Activated T-cell treated with anti-CD3 and anti-CD28 coated beads for 48 hours (primary cell): ENCODE results near the gene HIGD2B.
"Not testable (repeated sequence)": the region's sequence is repeated elsewhere in the genome, so short reads cannot be mapped to it uniquely, and the experiment has no call there.

Experiments
- DNase-seq: peaks from one replicate; pipeline ENCODE4 v3.0.0-alpha.2; 2020; ENCODE audit warnings: low read depth

HIGD2B gene

DNA sequence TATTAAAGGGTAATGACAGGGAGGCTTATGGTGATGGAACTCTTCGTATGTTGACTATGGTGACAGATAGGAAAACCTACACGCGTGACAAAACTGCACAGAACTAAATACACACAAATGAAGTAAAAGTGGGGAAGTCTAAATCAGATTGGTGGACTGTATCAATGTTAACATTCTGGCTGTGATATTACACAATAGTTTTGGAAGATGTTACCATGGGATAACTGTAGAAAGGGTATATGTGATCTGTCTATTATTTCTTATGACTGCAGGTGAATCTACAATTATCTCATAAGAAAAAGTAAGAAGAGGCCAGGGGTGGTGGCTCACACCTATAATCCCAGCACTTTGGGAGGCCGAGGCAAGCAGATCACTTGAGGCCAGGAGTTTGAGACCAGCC lies 9.1 kb downstream of the HIGD2B start:
- no peak for DNase-seq

GRCh38 chr15:72671525-72671924 lies 14.5 kb downstream of the HIGD2B start:
- DNase-seq = no peak

GRCh38 chr15:72670656-72671352 lies 15.2 kb downstream of the HIGD2B start:
- peak; percentile 65 for DNase-seq

DNA sequence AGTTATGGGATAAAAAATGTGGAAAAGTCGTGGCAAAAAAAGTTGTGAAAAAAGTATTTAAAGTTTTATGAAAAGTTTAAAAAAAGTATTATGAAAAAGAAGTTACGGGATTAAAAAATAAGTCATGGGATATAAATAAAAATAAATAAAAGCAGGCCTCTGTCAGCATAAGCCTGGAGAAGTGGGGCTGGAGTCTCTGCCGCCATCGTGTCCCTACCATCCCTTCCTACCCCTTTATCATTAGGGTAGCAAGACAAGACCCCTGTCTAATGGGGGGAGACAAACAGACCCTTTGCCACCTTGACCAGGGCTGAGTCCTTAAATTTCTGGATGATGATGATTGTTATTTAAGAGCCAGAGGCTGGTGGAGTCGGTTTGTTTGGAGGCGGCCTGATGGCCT lies 16.2 kb downstream of the HIGD2B start:
- not testable (repeated sequence) for DNase-seq

- DNase-seq = not testable (repeated sequence)
Measured at GRCh38 chr15:72665706-72666105, 20.3 kb downstream of the HIGD2B start.

- not testable (repeated sequence) for DNase-seq
Measured at GRCh38 chr15:72663931-72664330, 22.1 kb downstream of the HIGD2B start.

GRCh38 chr15:72661081-72661480 lies 24.9 kb downstream of the HIGD2B start:
- DNase-seq = not testable (repeated sequence)

DNA sequence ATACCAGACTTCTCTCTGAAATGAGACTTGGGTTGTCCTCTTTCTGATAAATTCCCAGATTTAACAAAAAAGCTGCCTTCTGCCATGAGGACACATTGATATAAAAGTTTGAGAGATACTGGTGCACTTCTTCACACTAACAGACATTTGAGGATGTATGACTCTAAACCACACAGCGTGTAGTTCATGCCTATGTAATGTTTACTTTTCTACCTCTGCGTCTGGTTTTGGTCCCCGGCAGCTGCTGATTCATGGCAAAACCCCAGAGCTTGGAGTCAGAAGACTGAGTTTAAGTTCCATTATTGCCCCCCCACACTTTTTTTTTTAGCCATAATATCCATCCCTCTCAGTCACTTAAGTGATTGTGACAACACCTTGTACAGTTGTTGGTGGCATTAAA lies 30.0 kb downstream of the HIGD2B start:
- DNase-seq = not testable (repeated sequence)

DNA sequence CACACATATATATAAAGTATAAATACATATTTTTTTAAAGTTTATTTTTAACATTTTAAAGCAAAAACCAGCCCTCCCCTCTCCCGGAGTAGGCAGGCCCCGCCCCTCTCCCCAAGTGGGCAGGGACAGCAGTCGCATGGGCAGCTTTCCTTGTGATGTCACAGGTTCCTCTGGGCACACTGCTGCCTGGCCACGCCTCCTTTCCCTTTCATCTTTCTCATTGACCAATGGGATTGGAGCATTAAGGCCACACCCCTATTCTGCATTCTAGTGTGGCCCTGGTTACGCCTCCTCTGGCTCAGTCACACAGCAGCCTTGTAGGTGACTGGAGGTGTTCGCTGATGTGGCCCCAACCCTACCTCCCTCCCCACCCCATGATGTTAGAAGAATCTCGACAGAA lies 31.6 kb downstream of the HIGD2B start, which contains the start of gene GOLGA6B:
GOLGA6B (plus strand) TSS at position 301 of the 400 bp plus-strand sequence; CDS start at position 342, 41 bp downstream.
- DNase-seq = not testable (repeated sequence)

GRCh38 chr15:72648631-72649253 lies 37.2 kb downstream of the HIGD2B start:
- DNase-seq = not testable (repeated sequence)

DNA sequence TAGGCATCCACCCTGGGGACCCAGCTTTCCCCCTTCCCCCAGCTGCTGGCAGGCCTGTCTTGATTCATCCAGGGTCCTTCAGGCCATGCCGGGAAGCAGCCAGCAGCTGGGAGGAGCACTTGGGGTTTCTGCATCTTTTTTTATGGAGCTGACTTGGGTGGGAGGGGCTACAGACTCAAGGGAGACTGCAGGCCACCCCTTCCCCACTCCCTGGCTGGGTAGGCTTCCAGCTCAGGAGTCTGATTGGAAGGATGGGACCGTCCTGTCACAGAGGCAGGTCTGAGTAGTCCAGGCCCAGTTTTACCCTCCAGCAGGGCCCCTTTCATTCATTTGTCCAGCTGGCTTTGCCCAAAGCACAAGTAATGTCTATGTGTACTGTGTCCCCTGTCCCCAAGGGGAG lies 43.7 kb downstream of the HIGD2B start:
- DNase-seq = not testable (repeated sequence)

DNA sequence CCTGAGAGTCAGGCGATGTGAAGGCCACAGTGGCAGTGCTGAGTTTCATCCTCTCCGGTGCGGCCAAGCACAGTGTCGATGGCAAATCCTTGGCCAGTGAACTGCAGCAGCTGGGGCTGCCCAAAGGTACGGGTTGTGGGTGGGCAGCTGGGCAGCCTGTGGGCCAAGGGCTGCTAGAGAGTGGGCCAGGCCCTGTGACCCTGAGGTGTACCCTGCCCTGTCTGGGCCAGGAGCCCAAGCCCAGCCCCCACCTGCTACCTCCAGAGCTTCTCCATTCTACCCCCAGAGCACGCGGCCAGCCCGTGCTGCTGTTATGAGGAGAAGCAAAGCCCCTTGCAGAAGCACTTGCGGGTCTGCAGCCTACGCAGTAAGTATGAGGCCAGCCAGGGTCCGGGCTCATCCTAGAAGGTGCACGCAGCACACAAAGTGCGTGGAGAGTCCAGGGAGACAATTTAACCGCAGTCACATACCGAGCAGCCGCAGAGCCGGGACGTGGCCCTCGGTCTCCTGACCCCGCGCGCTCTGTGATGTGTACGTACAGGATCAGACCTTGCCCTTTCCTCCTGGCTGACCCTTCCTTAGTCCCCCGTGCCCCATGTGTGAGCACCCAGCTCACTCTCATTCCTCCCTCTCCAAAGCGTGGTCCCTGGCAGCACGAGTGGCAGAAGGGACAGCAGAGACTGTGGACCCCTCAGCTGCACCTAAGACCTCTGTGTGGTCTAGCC lies 46.1 kb downstream of the HIGD2B start:
- not testable (repeated sequence) for DNase-seq

DNA sequence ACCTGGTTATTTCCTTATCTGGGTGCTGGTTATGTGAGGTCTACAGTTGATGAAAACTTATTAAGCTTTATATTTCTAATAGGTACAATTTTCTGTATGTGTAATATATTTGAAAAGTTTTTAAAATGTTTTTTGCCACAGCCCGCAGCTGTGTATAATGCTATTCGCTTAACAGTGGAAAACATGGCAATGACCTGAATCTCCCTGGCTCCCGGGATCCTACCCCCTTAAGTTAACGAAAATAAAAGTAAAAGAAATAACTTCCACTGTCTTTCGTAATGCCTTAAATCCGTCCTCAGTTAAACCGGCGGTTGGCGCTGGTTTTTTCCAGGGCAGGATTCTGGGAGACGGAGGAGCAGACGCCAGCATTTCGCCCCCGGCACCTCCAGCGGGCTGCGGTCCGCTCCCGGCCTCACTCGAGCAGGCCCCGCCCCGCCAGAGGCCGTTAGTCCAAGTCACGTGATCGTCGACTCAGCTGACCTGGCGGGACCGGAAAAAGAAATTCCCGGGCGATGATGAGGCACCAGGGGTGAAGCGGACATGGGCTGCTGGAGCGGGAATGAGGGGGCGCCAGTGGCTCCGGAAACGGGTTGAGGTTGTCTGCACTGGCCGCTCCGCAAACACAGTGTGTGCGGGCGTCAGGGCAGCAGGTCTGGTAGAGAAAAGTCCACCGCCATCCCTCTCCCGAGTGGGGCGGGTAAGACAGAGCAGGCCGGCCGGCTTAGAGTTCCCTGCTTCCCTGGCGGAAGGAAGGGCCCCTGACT lies 49.3 kb downstream of the HIGD2B start:
- peak; percentile 70 for DNase-seq

DNA sequence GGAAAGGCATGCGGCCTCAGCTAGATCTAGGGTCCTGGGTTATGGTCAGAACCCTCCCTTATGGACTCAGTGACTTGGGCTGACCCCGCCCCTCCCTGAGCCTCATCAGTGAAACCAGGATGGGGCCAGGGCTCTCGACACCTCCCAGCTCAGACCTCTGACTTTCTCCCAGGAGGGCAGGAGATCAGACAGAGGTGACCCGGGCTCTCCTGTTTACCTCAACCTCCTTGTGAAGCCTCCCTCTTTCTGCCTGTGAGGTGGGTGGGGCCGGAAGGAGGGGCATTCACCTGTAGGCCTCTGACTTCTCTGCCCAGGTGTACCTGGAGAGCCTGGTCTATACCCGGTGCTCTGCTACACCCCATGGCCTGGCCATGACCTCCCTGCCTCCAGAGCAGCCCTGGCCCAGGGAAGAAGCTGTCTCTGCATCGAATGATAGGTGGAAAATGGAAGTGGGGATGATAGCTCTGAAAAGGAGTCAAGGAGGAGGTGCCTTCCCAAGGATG lies 56.9 kb downstream of the HIGD2B start:
- DNase-seq = not testable (repeated sequence)

GRCh38 chr15:72628249-72629067 lies 57.5 kb downstream of the HIGD2B start:
- peak; percentile 18 for DNase-seq

DNA sequence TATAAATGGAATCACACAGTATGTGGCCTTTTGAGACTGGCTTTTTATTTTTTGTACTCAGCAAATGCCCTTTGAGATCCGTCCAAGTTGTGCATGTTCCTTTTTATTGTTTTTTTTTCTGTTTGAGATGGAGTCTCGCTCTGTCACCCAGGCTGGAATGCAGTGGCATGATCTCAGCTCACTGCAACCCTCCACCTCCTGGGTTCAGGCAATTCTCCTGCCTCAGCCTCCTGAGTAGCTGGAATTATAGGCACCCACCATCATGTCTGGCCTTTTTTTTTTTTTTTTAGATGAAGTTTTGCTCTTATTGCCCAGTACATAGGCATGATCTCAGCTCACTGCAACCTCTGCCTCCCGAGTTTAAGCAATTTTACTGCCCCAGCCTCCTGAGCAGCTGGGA lies 59.8 kb downstream of the HIGD2B start:
- not testable (repeated sequence) for DNase-seq
